ENCODE data around the gene STEAP1.
"Not testable (repeated sequence)": the region's sequence is repeated elsewhere in the genome, so short reads cannot be mapped to it uniquely, and the experiment has no call there.

The STEAP1 gene

DNA sequence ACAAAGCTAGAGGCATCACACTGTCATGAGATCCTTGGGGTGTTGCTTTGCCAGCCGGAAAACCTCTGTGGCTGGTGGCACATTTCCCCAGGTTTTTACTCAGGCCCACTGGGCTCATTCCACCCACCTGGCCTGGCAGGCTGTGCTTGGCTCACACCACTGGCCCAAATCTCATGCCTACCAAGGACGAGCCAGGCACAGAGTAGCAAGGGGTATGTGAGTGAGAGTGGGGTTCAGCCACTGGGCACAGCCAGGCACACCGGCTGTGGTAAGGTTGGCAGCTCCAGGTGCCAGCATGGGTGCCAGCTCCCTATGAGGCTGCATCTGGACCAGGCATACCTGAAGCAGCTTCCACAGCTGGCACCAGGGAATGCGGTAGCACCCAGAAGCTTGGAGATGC lies 21.4 kb downstream of the STEAP1 start:
- no peak for DNase-seq

DNA sequence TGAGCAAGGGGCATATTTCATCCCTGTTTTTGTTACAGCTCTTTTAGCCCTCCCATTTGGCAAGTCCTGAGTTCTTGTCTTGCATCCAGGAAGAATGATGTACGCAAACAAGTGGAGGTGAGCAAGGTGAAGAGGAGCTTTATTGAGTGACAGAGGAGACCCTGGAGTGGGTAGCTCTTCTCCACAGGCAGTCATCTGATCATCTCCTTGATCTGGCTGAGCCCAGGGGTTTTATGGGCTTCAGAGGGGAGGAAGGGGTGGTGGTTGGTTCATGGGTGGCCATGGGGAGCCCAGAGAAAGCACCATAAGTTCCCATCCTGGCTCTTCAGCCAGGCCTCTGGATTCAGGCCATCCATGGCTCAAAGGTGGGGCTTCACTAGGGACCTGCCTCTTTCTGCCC lies 21.9 kb downstream of the STEAP1 start:
- no peak for DNase-seq

DNA sequence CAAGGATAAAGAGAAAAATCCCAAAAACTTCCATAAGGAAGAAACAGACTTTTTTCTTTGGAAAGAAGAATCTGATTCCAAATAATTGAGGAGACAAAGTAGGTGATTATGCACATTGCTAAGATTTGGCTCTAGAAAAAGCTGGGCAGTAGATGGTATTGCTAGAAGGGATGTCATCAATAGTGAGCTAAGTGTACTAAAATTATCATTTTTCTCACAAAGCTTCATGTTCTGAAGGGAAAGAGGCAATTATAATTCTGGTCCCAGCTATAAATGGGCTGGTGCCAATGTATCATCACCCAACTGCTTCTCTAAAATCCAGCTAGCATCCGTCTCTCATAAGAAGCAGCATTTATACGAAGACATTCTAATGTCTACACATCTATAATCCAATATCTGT lies 23.9 kb downstream of the STEAP1 start:
- DNase-seq, result no peak

DNA sequence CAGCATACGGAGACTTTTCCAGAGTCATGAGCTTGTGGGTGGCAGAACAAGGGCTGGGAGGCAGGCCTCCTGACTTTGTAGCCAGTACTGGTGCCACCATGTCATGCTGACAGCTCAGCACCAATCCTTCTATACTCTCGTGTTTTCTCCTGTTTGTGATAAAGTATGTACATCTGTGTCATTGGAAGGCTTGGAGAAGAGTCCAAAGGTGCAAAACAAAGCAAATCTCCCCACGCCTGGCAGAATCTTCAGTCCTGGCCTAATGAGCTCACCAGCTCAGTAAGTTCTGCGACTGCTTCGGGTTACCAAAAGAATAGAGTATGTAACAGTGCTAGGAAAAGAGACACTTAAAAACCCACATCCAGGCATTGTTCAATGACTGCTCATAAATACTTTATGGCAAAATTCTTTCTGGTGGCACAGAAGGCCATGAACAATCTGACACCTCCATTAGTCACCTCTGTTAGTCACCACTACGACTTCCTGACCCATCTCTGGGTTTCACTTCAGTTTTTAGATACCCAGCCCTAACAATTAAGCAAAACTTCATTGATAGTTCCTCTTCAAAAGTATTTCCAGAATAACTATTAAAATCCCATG lies 24.5 kb downstream of the STEAP1 start:
- no peak for DNase-seq

DNA sequence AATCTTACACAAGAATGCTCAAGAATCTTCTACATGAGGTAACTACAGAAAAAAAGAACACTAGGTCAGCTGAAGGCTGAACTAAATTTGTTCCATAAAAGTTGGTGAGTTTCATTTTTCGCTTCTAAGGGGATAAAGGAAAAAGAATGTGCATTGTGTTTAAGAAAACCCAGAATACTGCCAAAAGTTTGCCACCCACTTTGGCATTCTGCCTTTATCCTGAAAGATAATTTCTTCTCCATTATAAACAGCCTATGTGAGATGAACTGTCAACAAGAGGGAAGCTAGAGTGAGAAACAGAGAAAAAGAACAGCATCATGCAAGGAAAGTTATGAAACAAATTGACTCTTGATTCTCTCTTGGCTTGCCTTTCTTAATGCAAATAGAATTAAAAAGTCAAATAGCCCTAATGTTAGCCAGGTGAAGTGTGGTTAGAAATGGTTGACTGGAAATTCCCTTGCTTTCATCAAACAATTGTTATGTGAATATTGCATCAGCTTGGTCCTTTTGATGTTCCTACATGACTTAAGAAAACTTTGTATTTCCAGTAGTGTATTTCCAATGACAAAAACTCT lies 25.8 kb downstream of the STEAP1 start:
- DNase-seq, result no peak

DNA sequence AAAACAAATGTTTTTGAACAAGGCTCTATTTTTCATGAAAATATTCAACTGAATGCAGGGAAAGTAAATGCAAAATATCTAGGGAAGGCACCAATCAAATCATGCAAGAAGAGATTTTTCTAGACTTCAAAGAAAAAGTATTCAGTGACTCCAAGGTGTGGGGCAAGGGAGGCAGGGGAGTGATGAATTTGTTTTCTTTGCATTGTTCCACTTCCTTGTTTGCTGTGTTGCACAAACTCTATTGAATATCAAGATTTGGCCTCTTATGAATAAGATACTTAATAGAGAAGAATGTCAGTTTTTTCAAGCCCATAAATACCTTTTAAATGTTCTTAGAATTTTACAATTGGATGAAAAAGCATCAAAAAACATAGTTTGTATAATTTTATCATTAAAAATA lies 26.4 kb downstream of the STEAP1 start:
- no peak for DNase-seq

DNA sequence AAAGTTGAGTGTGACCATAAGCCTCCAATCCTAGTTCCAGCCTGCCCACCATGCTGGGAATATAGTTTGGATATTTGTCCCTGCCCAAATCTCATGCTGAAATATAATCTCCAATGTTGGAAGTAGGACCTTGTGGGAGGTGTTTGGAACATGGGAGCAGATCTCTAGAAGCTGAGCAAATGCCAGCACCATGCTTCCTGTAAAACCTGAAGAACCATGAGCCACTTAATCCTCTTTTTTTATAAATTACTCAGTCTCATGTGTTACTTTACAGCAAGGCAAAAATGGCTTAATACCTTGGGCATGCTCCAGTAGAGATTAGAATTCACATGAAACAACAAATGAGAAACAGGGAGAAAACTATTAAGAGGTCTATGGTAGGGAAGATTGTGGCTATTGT lies 27.2 kb downstream of the STEAP1 start:
- DNase-seq, result no peak

DNA sequence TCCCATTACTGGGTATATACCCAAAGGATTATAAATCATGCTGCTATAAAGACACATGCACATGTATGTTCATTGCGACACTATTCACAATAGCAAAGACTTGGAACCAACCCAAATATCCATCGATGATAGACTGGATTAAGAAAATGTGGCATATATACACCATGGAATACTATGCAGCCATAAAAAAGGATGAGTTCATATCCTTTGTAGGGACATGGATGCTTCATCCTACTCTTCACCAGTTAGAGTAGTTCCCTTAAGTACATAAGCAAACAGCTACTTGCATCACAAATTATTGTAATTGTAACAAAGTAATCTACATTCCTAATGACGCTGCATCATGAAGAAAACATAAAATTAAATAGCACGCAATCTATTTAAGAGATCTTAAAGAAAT lies 32.0 kb downstream of the STEAP1 start:
- DNase-seq, result not testable (repeated sequence)

DNA sequence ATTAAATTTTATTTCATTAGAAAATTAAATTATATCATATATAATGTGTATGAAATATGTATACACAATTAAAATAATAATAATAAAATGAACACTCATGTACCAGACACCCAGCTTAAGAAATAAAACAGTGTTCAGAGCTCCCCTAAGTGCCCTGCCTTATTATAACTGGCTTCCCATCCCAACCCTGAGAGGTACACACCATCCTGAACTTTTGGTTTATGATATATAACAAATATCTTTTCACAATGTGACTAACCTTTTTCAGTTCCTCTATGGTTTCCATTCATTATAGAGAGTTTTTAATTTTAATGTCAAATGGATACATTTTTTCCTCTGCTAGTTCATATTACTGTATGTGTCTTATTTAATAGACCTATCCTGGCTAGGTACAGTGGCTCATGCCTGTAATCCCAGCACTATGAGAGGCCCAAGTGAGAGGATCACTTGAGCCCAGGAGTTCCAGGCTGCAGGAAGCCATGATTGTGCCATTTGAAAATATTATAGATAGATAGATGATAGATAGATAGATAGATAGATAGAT lies 33.3 kb downstream of the STEAP1 start:
- DNase-seq, result no peak

DNA sequence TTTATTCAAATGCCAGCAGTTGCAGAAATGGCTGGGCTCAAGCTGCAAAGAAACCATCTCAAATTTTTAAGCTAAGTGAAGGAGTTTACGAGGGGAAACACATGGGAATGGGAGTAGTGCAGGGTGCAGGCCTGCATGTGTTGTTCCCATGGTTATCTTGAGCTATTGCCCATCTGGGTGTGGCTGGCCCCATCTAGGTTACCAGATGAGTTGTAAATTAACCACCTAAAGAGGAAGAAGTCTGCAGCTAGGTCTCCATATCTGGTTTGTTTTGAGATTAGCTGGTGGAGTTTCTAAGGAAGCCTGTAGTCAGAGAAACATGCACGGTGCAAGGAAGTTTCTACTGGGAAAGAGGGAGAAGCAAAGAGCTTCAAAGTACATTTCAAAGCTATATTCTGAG lies 34.0 kb downstream of the STEAP1 start:
- DNase-seq, result no peak

DNA sequence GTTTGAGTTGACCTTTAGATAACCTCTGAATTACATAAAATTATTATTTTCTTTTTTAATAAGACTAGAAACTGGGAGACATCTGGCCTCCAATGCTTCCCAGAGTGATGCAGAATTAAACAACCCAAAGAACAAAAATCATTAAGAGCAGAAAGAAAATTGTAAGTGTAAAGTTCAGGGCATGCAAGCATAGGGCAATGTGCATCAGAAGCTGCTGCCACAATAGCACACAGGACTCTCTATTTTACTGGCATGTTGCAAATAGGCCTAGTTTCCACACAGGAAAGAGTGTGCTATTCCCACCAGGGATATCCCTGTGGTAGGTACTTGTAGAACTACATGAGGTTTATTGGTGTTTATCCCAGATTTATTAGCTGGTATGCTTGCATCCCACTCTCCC lies 36.7 kb downstream of the STEAP1 start:
- no peak for DNase-seq

DNA sequence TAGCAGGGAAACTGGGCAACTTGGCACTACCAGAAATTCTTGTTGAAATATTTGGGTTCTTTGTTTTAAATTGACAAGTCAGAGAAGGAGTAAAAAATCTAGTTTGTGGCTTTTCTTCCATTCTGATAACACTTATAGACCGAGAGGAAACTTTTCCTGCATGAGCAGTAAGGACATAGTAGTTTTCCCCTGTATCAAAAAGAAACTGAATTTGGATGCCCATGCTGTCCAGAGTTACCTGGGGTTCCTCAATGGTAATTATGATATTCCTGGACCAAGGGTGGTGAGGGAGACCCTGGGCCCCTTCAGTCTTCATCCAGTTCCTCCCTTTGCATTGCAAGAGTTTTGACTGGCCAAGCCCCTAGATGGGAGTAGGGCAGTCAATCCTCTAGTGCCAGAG lies 37.4 kb downstream of the STEAP1 start:
- DNase-seq, result no peak

DNA sequence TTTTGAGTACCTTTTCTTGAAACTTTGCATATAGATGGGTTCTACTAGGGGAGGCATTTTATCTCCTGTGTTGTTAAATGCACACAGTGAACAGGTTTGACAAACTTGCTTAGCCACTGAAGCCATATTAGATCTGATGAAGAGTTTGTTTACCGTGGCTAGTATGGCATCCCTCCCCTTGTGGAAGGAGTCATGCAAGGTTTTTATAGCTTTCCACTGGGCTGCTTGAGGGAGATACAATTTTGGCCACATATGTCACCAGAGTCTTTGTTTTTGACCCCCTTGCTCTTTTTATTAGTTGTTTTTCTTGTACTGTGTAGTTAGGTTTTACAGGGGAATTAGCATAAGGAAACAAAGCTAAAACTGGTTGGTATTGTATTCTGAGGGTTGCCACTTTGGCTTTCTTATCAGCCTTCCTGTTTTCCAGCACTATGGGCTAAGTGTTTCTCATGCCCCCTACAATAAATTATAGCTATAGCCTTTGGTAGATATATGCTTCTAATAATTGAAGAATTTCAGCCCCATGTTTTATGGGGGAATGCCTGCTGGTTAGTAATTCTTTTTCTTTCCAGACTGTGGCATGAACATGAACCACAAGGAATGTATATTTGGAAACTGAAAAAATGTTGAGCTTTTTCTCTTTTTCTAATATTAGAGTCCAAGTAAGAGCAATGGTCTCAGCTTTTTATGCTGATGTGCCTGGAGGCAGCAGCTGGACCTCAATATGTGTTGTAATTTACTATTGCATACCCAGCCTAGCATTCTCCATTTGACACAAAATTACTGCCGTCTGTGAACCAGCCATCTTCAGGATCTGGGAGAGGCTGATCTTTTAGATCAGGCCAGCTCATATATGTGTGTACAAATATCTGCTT lies 38.8 kb downstream of the STEAP1 start:
- no peak for DNase-seq

DNA sequence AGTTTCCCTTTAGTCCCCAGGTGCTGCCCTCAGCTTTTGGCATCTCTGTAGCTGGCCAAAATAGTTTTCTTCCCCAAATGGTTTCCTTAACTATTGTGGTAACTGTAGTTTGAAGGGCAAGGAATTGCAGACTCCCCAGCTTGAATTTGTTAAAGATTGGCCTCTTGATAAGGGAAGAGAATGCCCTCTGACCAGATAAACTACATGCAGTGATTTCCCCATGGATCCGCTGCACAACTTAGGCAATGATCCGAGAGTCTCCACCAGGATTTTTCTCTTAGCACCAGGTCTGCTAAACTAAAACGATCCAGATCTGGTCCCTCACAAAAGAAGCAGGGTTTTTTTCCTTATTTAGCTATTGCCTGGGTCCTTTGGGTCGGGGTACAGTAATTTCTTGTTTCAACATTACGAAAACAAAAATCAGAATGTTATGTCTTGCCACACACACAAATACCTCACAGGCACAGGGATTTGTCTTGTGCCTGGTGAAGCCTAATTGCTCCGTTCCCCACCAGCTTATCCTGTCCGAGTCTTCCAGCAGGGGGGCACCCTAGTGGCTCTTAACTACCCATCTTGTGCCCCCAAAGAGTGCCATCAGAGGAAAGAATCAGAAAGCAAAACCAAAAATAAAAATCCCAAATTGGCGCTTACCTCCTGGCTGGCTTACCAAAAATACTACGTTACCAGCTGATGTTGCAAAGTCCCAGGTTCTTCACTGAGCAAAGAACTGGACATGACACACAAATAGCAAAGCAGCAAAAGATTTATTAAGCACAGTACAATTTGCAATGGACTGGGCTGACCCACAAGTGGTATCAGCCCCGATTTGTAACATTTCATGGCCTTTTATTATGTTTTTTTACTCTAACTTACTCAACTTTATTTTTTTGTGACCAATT lies 40.9 kb downstream of the STEAP1 start:
- peak in 1 of 6 experiments; percentile 1 for DNase-seq

DNA sequence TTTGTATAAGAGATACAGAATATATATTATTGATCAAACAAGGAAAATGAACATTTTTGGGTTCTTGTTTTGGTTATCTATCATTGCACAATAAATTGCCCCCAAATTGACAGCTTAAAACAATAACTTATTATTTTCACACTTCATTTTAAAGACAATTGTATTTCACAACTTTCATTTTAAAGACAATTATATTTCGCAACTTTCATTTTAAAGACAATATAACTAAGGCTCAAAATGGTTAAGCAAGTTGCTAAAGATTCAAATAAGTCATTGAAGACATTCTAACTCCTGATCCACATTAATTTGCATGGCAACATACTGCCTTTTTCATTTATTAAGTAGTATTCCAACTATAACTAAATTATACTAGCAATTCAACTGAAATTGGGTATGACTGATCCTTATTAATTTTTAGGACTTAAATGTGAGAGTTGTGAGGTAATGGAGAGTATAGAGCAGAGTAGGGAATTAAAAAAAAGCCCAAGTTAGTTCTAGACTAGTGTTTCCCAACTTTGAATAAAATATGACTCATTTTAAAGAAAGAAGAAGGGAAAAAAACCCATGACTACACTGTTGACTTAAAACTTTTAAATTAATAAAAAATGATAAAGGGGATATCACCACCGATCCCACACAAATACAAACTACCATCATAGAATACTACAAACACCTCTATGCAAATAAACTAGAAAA lies 47.4 kb downstream of the STEAP1 start:
- DNase-seq, result no peak

DNA sequence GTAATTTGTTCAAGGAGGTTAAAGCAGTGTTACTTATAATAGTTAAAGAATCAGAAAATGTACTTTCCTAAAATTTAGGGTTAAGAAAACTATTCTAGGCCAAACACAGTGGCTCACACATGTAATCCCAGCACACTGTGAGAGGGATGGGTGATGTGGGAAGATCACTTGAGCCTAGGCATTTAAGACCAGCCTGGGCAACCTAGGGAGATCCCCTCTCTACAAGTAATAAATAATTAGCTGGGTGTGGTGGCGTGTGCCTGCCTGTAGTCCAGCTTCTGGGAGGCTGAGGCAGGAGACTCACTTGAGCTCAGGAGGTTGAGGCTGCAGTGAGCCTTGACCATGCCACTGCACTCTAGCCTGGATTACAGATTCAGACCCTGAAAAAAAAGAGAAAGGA lies 53.7 kb downstream of the STEAP1 start:
- DNase-seq, result no peak

DNA sequence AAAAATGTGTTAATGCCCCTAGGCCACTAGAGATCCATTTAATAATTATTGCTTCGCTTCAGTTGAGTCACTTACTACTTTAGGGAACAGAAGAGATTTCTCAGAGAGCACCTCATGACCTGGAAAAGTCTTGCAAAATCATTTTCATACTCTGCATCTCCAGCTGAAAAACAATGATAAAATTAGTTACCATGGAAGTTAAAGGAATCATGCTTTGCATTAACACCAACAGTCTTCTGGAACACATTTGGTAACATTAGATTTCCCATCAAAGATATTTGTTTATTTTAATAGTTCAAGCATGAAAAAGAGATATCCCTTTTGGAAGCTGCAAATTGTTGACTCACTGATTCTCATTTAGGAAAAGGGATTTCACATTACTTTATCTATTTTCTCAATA lies 55.5 kb downstream of the STEAP1 start:
- no peak for DNase-seq

DNA sequence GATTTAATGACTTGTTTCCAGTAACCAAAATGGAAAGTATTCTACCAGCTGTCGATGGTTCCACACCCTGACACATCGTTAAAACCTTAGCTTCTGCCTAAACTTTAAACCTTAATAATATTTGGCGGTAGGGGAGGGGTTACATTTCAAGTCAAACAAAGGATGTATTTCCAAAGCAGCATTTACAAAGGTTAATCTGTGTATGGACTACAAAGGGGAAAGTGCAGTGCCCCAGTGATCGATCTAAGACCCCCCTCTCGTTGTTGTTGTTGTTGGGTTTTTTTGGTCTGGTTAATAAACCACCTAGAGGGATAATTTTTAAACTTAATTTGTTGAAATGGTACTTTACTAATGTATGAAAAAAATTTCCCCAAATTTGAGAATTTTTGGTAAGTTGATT lies 56.2 kb downstream of the STEAP1 start:
- no peak for DNase-seq

DNA sequence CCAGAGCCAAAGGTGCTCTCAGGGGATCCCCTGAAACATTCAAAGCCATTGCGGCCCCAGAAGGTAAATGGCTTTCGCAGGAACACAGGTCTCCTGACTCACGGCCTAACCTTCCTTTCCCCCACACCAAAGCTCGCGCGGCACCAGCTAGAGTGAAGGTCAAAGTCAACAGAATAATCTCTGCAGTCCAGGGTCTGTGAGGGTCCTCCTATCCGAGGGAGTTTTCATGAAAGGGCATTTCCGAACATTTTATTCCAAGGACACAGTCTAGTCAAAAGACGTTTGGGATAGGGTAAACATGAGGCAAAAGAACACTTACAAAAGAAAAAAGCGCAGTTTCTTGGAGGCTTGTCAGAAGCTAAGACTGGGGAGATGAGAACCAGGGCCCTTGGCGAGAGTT lies 56.7 kb downstream of the STEAP1 start:
- DNase-seq, result no peak

DNA sequence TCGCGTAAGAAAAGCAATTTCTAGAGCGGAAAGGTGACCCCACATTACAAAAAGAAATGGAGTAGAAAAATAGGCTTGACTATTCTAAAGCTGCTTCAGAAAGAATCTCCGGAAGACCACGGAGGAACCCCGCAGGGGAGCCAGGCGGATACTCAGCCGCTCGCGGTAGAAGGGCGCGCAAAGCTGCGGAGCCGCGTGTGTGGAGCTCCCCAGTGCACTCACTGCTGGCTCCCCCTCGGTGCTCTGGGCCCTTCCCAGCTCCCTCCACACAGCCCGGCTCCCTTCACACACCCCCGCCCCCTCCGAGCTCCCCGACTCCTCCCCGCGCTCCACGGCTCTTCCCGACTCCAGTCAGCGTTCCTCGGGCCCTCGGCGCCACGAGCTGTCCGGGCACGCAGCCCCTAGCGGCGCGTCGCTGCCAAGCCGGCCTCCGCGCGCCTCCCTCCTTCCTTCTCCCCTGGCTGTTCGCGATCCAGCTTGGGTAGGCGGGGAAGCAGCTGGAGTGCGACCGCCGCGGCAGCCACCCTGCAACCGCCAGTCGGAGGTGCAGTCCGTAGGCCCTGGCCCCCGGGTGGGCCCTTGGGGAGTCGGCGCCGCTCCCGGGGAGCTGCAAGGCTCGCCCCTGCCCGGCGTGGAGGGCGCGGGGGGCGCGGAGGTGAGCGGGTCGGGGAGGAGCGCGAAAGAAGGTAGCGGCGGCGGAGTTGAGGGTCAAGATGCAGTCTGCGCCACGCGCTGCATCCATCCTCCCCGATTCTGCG lies 57.3 kb downstream of the STEAP1 start, which contains the start of gene STEAP2:
TSS of gene STEAP2 (plus strand) at position 350 of the 758 bp plus-strand sequence. CDS start 13,343 bp downstream, outside the sequence.
- DNase-seq, result peak in 1 of 6 experiments; percentile 0

DNA sequence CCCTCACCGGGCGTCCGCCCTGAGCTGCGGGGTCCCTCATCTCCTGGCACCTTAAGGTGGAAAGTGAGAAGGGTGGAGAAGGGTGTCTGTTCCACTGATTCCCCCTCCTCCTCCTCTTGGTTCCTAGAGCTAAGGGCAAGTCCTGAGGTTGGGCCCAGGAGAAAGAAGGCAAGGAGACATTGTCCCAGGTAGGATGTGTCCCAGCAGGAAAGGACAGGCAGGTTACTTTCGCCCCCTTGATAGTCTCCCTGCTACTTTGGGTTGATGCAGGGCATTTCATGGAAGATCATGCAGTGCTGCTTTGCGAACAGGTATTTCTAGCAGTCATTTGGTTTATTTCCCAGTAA lies 57.9 kb downstream of the STEAP1 start:
- no peak for DNase-seq

DNA sequence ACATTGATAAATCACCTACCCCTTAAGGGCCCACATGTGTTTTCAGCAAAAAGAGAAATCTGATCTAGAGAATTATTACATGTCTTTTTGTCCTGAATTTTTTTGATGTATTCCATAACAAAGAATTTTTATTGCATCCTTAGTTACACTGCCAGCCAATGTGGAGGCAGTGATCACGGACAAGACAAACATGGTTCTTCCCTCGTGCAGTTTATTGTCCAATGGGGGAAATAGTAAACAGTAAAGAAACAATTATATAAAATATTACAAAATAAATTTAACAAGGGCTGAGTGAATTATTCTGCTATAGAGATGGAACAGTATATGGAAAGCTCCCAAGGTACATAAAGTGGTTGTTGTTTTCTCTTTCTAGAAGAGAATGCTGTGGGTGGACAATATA lies 59.3 kb downstream of the STEAP1 start:
- no peak for DNase-seq
